Kidney epithelial cell (primary cell): ENCODE data around the gene NUP88. TPM values are rescaled to one million over a fixed set of nuclear protein-coding genes. Genes with fewer than 3 reads are reported as not detected.

Source experiments
- DNase-seq: peaks from one replicate; pipeline ENCODE4 v3.0.0-alpha.2; 2010; ENCODE audit warnings: low read depth
- H3K27me3 ChIP-seq: 2 replicates; pipeline ENCODE4 v1.6.0; 2011; ENCODE audit warnings: low read length; ENCODE audit not compliant: control insufficient read depth, insufficient read depth
- H3K36me3 ChIP-seq: 2 replicates; pipeline ENCODE4 v1.5.1; 2011; ENCODE audit warnings: low read length; ENCODE audit not compliant: control insufficient read depth, insufficient read depth
- H3K4me3 ChIP-seq: 2 replicates; pipeline ENCODE4 v1.5.1; 2011; ENCODE audit warnings: low read depth, mild to moderate bottlenecking, control low read depth, low read length
- total RNA-seq: library from RNA; depleted of rRNA; stranded (reverse); fragments of >200 nt; gene quantifications from 2 replicates; pipeline ENCODE4 v1.2.3, GENCODE V29; 2015
- TF ChIP-seq, protein P1 (sequence below): IDR thresholded peaks from 2 replicates; pipeline ENCODE4 v1.5.1; 2011; ENCODE audit warnings: mild to moderate bottlenecking, moderate library complexity, low read length, control low read depth, inconsistent platforms; ENCODE audit not compliant: insufficient read depth, poor library complexity, severe bottlenecking

Gene NUP88
- total RNA-seq, 1 donor from 2014 or later = 68.2 TPM

DNA sequence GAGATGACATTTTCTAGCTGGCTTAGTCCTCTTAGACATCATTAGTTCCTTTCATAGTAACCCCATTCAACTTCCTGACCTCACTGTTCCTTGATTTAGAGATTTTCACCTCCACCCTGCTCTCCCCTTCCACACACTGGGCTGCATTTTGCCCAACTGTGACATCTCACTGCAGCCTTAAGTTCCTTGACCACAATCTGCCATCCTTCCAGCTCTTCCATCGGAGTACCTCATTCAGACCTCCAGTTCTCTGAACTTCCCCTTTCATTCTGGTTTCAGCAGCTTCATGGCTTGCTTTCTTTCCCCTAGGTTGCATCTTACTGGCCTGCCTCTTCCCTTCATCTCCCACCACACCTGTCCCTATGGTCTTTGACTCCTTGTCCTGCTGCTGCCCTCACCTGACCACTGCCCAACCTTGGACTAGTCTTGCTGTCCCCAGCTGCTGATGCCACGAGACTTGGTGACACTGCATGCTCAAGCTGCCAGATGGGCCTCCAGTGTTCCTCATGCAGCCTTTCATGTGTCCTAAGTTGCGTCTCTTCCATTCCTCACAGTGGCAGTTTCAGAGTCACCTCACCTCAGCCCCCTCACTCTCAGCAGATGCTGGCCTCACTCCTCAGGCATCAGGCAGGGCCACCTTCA lies 40.8 kb downstream of the NUP88 start:
- peaks cover 3% of the 10 kb centered on the region for H3K36me3 ChIP-seq
- no peak overlapping the region for H3K4me3 ChIP-seq
- TF ChIP-seq, protein P1, sequence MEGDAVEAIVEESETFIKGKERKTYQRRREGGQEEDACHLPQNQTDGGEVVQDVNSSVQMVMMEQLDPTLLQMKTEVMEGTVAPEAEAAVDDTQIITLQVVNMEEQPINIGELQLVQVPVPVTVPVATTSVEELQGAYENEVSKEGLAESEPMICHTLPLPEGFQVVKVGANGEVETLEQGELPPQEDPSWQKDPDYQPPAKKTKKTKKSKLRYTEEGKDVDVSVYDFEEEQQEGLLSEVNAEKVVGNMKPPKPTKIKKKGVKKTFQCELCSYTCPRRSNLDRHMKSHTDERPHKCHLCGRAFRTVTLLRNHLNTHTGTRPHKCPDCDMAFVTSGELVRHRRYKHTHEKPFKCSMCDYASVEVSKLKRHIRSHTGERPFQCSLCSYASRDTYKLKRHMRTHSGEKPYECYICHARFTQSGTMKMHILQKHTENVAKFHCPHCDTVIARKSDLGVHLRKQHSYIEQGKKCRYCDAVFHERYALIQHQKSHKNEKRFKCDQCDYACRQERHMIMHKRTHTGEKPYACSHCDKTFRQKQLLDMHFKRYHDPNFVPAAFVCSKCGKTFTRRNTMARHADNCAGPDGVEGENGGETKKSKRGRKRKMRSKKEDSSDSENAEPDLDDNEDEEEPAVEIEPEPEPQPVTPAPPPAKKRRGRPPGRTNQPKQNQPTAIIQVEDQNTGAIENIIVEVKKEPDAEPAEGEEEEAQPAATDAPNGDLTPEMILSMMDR = no peak
- no peak for DNase-seq
- H3K27me3 ChIP-seq = no peaks in the 10 kb centered on the region

DNA sequence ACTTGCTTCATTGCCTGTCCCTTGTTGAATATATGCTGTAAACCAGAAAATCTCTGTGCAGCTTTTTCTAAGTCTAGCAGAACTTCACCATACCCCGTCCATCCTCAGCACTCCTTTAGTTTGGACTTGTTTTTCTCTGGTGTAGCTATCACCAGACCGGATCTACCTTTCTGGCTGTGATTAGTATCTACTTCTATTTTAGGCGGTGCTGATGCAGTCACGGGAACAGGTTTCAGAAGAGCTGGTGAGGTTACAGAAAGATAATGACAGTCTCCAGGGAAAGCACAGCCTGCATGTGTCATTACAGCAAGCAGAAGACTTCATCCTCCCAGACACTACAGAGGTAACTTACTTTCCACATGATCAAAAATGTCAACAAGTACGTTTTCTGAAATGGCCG lies 46.4 kb downstream of the NUP88 start:
- DNase-seq = no peak
- H3K4me3 ChIP-seq = no peak overlapping the region
- no peaks in the 10 kb centered on the region for H3K27me3 ChIP-seq
- H3K36me3 ChIP-seq = no peaks in the 10 kb centered on the region
- TF ChIP-seq, protein P1 = no peak

DNA sequence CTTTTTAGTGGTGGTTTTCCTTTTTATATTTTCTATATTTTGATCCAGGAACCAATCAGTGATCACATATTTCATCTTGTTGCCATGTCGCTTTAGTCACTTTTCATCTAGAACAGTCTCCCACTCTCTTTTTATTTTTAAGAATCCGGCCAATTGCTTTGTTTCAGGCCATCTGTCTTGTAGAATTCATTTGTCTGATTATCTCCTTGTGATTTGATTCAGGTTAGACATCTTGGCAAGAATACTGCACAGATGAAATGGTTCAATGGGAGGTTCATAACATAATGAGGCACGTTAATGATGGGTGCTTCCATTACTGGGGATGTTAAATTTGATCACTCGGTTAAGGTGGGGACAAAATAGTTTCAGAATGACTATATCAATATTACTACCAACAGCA lies 49.1 kb downstream of the NUP88 start:
- TF ChIP-seq, protein P1 = no peak
- H3K36me3 ChIP-seq = no peaks in the 10 kb centered on the region

DNA sequence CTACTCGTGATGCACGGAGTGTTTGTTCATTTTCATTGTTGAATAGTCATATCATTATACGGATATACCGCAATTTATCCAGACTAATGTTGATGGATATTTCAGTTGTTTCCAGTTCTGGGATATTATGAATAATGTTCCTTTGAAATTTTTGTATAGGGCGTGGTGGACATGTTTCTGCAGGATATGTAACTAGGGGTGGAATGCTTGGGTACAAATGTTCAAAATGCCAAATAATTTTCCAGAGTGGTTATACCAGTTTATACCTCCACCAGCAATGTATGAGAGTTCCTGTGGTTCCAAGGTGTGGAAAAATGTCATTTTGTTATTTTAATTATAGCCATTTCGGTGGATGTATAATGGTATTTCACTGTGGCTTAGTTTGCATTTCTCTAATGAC lies 53.6 kb downstream of the NUP88 start:
- Histone ChIP-seq H3K4me3 (no peak overlapping the region), H3K27me3 (no peaks in the 10 kb centered on the region), H3K36me3 (no peaks in the 10 kb centered on the region)
- DNase-seq = no peak
- TF ChIP-seq, protein P1 = no peak

More for the DNA sequence above, 49.1 kb downstream of the NUP88 start:
- no peak overlapping the region for H3K4me3 ChIP-seq
- DNase-seq = no peak
- no peaks in the 10 kb centered on the region for H3K27me3 ChIP-seq

DNA sequence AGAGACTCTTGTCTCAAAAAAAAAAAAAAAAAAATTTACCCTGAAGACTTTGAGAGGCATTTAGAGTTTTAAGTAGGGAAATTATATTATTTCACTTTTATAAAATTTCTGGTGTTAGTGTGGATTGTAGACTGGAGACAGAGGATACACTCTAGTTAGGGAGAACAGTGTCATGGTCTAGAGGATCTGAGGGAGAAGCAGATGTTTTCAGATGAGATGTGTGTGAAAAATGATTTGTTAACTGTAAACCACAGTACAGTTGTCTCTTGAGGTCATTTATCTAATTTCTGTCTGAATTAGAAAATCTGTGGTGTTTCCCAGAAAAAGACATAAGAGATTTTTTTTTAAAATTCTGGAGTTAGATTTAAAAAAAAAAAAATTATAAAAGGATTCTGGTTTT lies 54.8 kb downstream of the NUP88 start:
- H3K4me3 ChIP-seq = no peak overlapping the region
- TF ChIP-seq, protein P1 = no peak
- no peak for DNase-seq
- H3K27me3 ChIP-seq = no peaks in the 10 kb centered on the region
- H3K36me3 ChIP-seq = no peaks in the 10 kb centered on the region

DNA sequence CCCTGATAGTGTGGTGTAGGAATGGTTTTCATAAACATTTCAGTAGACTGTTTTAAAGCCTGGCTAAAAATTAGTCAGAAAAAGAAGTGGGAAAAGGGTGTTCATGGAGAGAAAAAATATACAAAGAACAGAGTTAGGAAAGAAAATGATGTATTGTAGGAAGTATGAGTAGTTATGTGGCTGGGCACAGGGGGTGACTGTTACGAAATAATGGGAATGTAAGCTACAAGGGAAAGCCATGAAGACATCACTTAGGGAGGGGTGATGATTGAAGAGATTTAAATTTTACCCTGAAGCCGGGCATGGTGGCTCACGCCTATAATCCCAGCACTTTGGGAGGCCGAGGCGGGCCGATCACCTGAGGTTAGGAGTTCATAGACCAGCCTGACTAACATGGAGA lies 55.3 kb downstream of the NUP88 start:
- TF ChIP-seq, protein P1 = no peak
- no peak for DNase-seq
- Histone ChIP-seq H3K27me3 (no peaks in the 10 kb centered on the region), H3K36me3 (no peaks in the 10 kb centered on the region), H3K4me3 (no peak overlapping the region)
